Choroid plexus epithelial cell (primary cell): ENCODE measurements around the gene GAPVD1.
"Not testable (repeated sequence)": the region's sequence is repeated elsewhere in the genome, so short reads cannot be mapped to it uniquely, and the experiment has no call there.

Experiments
- DNase-seq: peaks from one replicate; pipeline ENCODE4 v3.0.0-alpha.2; 2010; ENCODE audit warnings: low read depth
- H3K4me3 ChIP-seq: 2 replicates; pipeline ENCODE4 v1.5.1; 2011; ENCODE audit warnings: low read depth, mild to moderate bottlenecking, control low read depth, low read length, moderate library complexity
- CTCF ChIP-seq: conservative IDR thresholded peaks from 2 replicates; pipeline ENCODE4 v1.5.1; 2011; ENCODE audit warnings: low read depth, mild to moderate bottlenecking, control low read depth, inconsistent platforms, low read length, moderate library complexity

The GAPVD1 gene

GRCh38 chr9:125295657-125296056, 34.0 kb downstream of the GAPVD1 start:
- no peak overlapping the region for H3K4me3 ChIP-seq
- no peak for TF ChIP-seq CTCF
- no peak for DNase-seq

- DNase-seq: peak; percentile 17
- TF ChIP-seq CTCF: no peak
- no peak overlapping the region for H3K4me3 ChIP-seq
Measured at GRCh38 chr9:125296843-125297372, 35.3 kb downstream of the GAPVD1 start.

- DNase-seq: no peak
- no peak for TF ChIP-seq CTCF
- H3K4me3 ChIP-seq: no peak overlapping the region
Measured at GRCh38 chr9:125297917-125298316, 36.3 kb downstream of the GAPVD1 start.

- TF ChIP-seq CTCF: no peak
- H3K4me3 ChIP-seq: no peak overlapping the region
Measured at GRCh38 chr9:125302241-125302640, 40.6 kb downstream of the GAPVD1 start.

GRCh38 chr9:125304273-125304672, 42.6 kb downstream of the GAPVD1 start:
- H3K4me3 ChIP-seq: no peak overlapping the region
- DNase-seq: no peak
- TF ChIP-seq CTCF: no peak

More at GRCh38 chr9:125302241-125302640, 40.6 kb downstream of the GAPVD1 start:
- DNase-seq: no peak

GRCh38 chr9:125312411-125312810, 50.8 kb downstream of the GAPVD1 start:
- no peak for DNase-seq
- TF ChIP-seq CTCF: no peak
- no peak overlapping the region for H3K4me3 ChIP-seq

GRCh38 chr9:125316359-125316758, 54.7 kb downstream of the GAPVD1 start:
- H3K4me3 ChIP-seq, DNase-seq: not testable (repeated sequence)
